Measurements from ENCODE around the gene AFAP1. TPM values are rescaled to one million over a fixed set of nuclear protein-coding genes. Genes with fewer than 3 reads are reported as not detected.

Gene AFAP1
- total RNA-seq, 1 donor from 2014 or later: 6.7 TPM

DNA sequence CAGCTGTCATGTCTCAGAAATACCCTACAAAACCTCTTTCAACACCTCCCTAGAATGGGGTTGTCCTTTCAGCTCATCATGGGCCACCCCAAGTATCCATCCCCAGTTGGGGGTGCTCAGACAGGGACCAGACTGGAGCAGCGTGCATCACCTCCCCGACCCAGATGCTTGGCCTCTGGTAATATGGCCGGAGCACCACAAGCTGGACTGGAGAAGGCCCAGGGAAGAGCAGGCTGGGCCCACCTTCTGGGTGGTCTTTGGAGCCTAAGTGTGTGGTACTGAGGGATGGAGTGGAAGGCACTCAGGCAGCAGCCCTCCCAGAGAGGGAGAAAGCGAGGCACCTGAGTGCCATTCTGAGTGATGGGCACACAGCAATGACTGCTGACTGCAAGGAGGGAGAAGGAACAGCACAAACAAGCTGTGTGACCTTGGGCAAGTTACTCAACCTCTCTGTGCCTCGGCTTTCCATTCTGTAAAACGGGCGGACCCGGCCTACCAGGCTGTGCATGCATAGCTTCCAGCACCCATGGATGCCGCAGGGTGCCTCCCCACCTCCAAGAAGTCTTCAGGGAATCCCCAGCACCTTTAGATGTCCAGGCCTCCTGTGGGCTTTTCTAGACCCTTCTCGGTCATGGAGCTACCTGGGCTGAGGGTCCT, 228.2 kb downstream of the AFAP1 start:
- Histone ChIP-seq H2AFZ (replicated peaks) (no peak overlapping the region), H3K27ac (no peak overlapping the region), H3K4me1 (peaks cover 34% of the 10 kb centered on the region), H3K27me3 (no peaks in the 10 kb centered on the region), H3K4me2 (no peak overlapping the region), H3K4me3 (no peak overlapping the region), H3K9me3 (ENCODE audit: low read depth) (no peaks in the 10 kb centered on the region), H3F3A (ENCODE audit: low read depth) (no peaks in the 10 kb centered on the region), H3K79me2 (ENCODE audit: low read depth) (no peaks in the 10 kb centered on the region), H4K20me1 (ENCODE audit: low read depth) (no peaks in the 10 kb centered on the region), H3K36me3 (no peaks in the 10 kb centered on the region), H3K9ac (no peak overlapping the region)
- H3K27ac Mint-ChIP-seq: peak overlapping the region; percentile 85
- TF ChIP-seq EZH2 (IDR thresholded peaks at IDR 0.05): no peak
- TF ChIP-seq CTCF (IDR thresholded peaks at IDR 0.05): no peak
- no peak for TF ChIP-seq EZH2phosphoT487 (IDR thresholded peaks at IDR 0.05)
- H3K27me3 Mint-ChIP-seq (ENCODE audit: insufficient read depth, low read depth): peaks cover 12% of the 10 kb centered on the region
- H3K4me1 Mint-ChIP-seq: peaks cover 39% of the 10 kb centered on the region
- DNase-seq (ENCODE audit: low spot score): no peak
- H3K4me3 Mint-ChIP-seq: peak overlapping the region; percentile 57
- peaks cover 4% of the 10 kb centered on the region for H3K9me3 Mint-ChIP-seq
- peaks cover 4% of the 10 kb centered on the region for H3K36me3 Mint-ChIP-seq

GRCh38 chr4:7710576-7711306, 228.9 kb downstream of the AFAP1 start:
- no peaks in the 10 kb centered on the region for H3F3A ChIP-seq (ENCODE audit: low read depth)
- H3K9ac ChIP-seq: no peak overlapping the region
- H3K36me3 ChIP-seq: no peaks in the 10 kb centered on the region
- peaks cover 34% of the 10 kb centered on the region for H3K4me1 ChIP-seq
- Mint-ChIP-seq H3K9me3 (peaks cover 4% of the 10 kb centered on the region), H3K36me3 (peaks cover 4% of the 10 kb centered on the region), H3K27ac (peak overlapping the region; percentile 89), H3K27me3 (ENCODE audit: insufficient read depth, low read depth) (peaks cover 11% of the 10 kb centered on the region), H3K4me1 (peaks cover 39% of the 10 kb centered on the region), H3K4me3 (no peak overlapping the region)
- no peaks in the 10 kb centered on the region for H4K20me1 ChIP-seq (ENCODE audit: low read depth)
- H3K27me3 ChIP-seq: no peaks in the 10 kb centered on the region
- H2AFZ ChIP-seq (replicated peaks): no peak overlapping the region
- no peak overlapping the region for H3K4me2 ChIP-seq
- no peak overlapping the region for H3K4me3 ChIP-seq
- no peaks in the 10 kb centered on the region for H3K9me3 ChIP-seq (ENCODE audit: low read depth)
- no peaks in the 10 kb centered on the region for H3K79me2 ChIP-seq (ENCODE audit: low read depth)
- DNase-seq (ENCODE audit: low spot score): no peak
- TF ChIP-seq CTCF (IDR thresholded peaks at IDR 0.05) (no peak), EZH2 (IDR thresholded peaks at IDR 0.05) (no peak), EZH2phosphoT487 (IDR thresholded peaks at IDR 0.05) (no peak)
- H3K27ac ChIP-seq: no peak overlapping the region

- peaks cover 41% of the 10 kb centered on the region for H3K4me1 Mint-ChIP-seq
- no peak for DNase-seq (ENCODE audit: low spot score)
- peaks cover 9% of the 10 kb centered on the region for H3K27me3 Mint-ChIP-seq (ENCODE audit: insufficient read depth, low read depth)
- H3K36me3 Mint-ChIP-seq: peaks cover 4% of the 10 kb centered on the region
- no peak overlapping the region for H3K27ac Mint-ChIP-seq
- no peak overlapping the region for H3K9ac ChIP-seq
- no peaks in the 10 kb centered on the region for H3F3A ChIP-seq (ENCODE audit: low read depth)
- H3K79me2 ChIP-seq (ENCODE audit: low read depth): no peaks in the 10 kb centered on the region
- no peak overlapping the region for H3K4me2 ChIP-seq
- no peaks in the 10 kb centered on the region for H3K36me3 ChIP-seq
- H3K27me3 ChIP-seq: no peaks in the 10 kb centered on the region
- peaks cover 34% of the 10 kb centered on the region for H3K4me1 ChIP-seq
- no peak overlapping the region for H3K4me3 Mint-ChIP-seq
- no peak overlapping the region for H2AFZ ChIP-seq (replicated peaks)
- no peaks in the 10 kb centered on the region for H3K9me3 ChIP-seq (ENCODE audit: low read depth)
- no peak overlapping the region for H3K4me3 ChIP-seq
- TF ChIP-seq EZH2phosphoT487 (IDR thresholded peaks at IDR 0.05) (no peak), CTCF (IDR thresholded peaks at IDR 0.05) (no peak), EZH2 (IDR thresholded peaks at IDR 0.05) (no peak)
- H3K27ac ChIP-seq: no peak overlapping the region
- peaks cover 4% of the 10 kb centered on the region for H3K9me3 Mint-ChIP-seq
- H4K20me1 ChIP-seq (ENCODE audit: low read depth): no peaks in the 10 kb centered on the region
Observed at GRCh38 chr4:7710126-7710525, 229.5 kb downstream of the AFAP1 start.

All from neural progenitor cell (in vitro differentiated cells).